ENCODE measurements around the gene DUOX1.

Gene DUOX1

GRCh38 chr15:45169608-45170480 lies 40.0 kb downstream of the DUOX1 start:
- no peak for DNase-seq

- no peak for DNase-seq
Measured at GRCh38 chr15:45171912-45172311, 42.1 kb downstream of the DUOX1 start.

- no peak for DNase-seq
Measured at GRCh38 chr15:45174069-45174468, 44.3 kb downstream of the DUOX1 start.

DNA sequence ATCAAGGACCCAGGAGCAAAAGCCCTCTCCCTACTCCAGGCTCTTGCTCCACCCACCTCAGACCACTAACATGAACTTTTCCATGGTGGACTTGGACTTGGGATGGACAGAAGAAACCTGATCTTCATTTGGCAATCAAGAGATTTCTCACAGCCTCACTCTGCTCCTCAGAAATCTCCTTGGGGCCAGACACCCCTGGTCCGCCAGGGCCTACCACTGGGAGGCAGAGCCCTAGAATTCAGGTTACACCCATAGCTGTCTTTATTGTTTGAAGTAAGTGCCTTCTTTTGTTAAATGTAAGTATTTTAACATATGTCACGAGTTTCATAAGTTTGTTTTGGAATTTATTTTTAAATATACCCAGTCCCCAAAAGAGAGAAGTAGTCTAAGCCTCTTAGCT lies 44.8 kb downstream of the DUOX1 start:
- no peak for DNase-seq

DNA sequence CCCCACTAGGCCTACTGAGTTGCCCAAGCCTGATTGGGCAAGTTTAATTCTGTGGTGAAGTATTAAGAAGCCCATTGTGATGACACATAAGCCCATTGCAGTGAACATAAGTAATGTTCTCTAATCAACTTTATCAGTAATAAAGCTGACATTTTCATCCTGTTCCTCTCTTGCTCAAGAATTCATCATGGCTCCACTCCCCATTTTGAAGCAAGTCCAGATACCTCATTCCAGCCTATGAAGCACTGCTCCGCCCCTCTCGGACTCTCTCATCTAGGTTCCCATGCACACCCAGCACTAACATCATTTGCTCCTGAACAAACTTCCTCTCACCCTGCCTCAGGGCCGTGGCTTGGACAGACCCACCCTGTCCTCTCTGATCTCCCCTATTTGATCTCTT lies 47.5 kb downstream of the DUOX1 start:
- no peak for DNase-seq

DNA sequence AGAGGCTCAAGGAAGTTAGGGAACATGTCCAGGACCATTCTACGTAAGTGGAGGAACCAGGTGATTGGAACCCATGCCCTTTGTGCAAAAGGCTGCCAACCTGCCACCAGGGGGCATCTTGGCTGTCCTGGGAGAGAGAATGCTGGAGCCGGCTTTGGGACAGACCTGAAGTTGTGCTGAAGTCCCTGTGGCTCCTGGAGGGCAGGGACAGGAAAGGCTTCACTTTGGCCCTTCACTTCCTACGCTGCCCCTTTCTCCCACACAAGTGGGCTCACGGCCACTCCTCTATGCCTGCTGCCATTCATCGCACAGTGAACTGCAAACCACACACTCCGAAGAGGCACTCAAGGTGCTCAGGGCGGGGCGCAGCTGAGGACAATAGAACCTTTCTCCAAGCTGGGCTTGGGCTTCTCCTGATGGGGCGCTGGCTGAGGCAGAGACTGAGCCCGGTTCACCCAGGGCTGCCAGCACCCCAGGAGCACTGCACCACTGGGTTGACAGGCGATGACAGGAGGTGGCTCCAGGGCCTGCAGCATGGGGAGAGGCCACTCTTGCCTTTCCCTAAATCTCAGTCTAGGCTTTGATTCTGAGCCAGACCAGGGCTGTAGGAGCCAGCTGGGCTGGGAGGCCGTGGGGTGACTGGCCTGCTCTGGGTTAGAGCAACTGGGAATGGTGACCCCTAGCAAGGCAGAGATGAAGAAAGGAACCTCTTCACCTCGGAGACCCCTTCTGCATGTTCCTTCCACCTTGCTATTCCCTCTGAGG lies 49.6 kb downstream of the DUOX1 start:
- peak; percentile 30 for DNase-seq

DNA sequence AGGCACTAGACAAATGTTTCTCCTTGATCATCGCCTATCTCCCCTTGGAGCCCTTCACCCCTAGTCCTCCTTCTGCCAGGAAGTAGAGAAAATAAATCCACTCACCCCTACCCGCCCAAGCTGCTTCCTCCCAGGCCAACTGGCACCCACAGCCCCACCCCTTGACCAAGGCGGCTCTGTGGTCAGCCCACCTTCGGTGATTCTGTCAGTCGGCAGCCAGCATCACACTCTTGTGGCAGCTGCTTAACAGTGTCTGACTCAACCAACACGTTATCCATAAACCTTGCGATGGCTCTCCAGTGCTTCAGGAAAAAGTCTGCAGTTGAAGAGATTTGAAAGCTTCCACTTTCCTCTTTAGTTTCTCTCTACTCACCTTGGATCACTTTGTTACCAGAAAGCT lies 50.4 kb downstream of the DUOX1 start:
- DNase-seq: peak; percentile 8

- DNase-seq: no peak
Measured at GRCh38 chr15:45180648-45181436, 51.0 kb downstream of the DUOX1 start.

GRCh38 chr15:45181491-45182285 lies 51.9 kb downstream of the DUOX1 start:
- DNase-seq: peak; percentile 6

DNA sequence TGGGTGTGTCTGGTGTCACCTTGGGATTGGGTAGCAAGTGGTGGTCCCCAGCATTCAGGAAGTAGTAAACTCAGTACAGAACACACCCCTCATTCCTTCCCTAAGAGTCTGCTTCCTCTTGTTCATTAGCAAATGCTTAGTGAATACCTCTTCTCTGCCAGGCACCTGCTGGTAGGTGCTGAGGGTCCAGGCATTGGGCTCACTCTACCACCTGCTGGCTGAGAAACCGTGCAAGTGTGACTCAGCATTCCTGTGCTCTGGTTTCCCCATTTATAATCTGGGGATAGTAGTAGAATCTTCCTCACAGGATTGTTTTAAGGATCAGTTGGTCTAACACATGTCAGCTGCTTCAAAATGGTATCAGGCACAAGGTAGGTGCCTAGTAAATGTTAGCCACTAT lies 53.2 kb downstream of the DUOX1 start:
- no peak for DNase-seq

DNA sequence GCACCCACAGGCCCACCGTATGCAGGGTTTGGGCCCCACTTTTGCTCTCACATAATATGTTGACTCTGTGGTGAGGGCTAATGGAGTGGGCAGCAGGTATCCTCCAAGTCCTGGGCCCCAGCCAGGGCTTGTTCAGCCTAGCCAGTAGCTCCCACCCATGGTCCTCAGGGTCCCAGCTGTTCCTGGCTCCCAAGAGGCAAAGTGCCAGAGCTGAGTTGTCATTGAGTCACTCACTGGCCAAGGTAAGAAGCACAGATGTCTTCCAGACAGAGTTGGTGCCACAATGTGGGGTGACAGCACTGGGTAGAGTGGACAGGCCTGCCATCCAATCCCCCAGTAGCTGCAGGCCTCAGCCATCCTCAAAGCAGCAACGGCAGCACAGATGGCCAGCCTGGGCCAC lies 53.7 kb downstream of the DUOX1 start:
- DNase-seq: no peak

DNA sequence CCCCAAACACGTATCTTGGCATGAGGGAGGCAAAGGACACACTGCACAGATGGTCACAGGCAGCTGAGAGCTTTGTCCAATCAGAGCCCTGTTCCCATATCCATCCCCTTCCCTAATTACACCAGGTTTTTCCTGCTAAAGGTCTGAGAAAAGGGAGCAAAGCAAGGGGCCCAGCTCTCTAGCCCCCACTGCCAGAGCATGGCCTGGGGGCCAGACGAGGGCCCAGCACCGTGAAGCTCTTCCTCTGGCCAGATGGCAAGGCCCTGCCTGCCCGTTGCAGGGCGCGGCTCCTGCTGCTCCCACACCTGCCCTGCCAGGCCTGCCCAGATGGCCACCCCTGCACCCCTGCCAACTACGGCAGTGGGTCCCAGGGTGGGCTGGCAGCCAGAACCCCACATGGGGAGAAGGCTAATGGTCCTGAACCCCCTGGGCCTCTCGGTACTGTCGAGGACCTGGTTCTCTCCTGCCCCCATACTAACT lies 54.8 kb downstream of the DUOX1 start:
- no peak for DNase-seq

DNA sequence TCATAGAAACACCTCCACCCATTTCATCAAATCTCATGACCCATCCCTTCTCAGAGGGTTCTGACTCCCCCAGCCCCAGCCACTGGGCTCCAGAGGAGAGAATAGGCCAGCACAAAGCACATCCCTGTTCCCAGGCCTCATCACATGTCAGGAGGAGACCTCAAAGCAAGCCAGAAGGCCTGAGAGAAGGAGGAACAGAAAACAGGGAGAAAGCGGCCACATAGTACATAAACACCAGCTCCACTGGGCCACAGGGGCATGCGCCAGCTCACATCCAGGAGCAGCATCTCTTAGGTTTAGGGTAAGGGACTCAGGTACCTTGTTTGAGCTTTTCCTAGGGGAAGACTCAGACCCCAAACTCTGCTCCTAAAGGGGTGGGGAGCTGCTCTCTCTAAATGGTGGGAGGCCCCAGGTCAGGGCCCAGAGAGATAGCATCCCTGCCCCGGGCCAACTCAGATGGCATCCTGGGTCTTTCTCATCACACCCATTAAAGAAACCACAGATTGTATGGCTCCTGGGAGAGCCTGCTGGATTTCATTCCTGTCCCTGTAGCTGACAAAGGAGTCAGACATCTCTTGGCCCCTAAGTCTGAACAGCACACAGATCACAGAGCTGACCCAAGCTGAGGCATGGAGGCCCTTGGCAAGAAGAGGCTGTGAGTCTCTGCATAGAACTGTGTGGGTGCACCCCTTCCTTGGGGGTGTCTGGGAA lies 55.4 kb downstream of the DUOX1 start:
- DNase-seq: no peak

GRCh38 chr15:45185903-45186770 lies 56.3 kb downstream of the DUOX1 start:
- DNase-seq: no peak

DNA sequence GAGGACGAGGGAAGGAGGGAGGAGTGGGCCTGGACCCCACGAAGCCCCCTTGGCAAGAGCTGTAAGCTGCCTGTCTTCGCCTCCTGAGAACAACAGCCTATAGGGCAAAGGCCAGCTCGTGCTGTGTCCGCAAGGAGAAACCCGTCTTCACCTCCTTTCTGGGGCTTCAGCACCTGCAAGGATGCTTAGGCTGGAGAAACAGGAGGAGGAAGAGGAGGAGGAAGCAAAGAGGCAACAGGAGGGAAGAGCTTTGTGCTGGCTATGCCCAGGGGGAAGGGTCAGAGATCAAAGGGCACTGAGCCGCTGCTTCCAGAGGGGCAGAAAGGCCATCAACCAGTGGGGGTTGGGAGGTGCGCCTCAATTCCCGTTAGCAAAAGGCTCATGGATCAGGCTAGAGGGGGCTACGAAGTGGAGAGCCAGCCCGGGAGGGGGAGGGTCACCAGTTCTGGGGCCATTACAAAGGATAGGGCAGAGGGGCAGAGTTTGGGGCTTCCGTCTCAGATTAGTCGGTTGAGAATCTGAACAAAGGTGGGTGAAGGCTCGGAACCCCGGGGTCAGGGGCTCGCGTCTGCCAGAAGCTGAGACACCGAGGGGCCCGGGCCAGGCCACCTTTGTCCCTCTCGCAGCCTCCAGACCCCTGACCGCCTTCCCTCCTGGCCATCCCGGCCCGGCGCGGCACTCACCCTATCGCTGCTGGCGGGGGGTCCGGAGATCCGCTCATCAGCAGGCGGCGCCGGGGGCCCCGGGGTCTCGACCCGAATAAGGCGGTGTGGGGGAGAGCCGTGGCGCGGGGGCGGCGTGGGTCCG lies 57.2 kb downstream of the DUOX1 start:
- DNase-seq: no peak

GRCh38 chr15:45187578-45187893 lies 57.7 kb downstream of the DUOX1 start:
- DNase-seq: no peak

DNA sequence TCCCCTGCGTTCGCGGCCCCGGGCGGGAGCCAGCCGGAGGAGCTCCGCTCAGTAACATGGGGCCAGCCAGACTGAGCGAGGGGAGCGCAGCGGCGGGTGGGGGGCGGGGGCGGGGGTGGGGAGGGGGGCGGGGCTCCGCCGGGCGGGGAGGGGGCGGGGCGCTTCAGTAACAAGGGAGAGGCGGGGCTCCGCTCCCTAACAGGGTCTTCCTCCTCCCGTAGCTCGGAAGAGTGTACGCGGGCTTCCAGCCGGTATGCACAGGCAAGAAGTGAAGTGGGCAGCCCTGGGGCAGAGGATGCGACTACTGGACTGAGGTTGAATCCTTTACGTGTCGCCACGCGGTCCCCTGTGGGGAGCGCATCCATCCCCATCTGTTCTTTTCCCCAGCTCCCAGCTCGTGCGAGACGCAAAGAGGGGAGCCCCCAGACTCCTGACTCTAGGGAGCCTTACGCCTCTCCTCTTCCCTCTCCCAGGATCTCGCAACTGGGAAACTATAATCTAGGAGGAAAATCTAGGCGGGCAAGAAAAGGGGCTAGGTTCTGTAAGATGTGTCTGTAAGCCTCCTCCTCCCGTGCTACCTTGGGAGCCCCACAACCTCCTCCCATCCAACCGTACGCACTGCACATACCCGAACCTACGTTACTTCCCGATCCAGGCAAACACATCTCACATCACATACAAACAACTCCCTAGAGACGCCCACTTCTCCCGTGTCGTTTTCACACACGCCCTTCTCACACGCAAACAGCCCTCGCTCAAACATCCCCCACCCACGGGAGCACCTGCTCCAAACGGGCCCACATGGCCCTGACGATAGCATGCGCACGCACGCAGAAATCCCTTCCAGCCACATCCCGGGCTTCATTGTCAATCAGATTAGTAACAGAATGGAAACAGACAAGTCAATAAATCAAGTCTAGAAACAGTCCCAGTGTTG lies 58.4 kb downstream of the DUOX1 start, which contains the start of gene SHF:
Gene SHF, minus strand, starts transcription at position 73 of the 937 bp plus-strand sequence. Its CDS starts 15 bp downstream, at position 58.
- DNase-seq: peak; percentile 50

- DNase-seq: peak; percentile 8
Measured at GRCh38 chr15:45197512-45197911, 67.7 kb downstream of the DUOX1 start.

Measured in suppressor macrophage treated with lipopolysaccharide for 4 hours (primary cell).